ENCODE measurements around the gene PTPRZ1. TPM values are rescaled to one million over a fixed set of nuclear protein-coding genes. Genes with fewer than 3 reads are reported as not detected.

PTPRZ1 gene
- polyA plus RNA-seq, 3 donors, result not detected

- H3K36me3 ChIP-seq (replicated peaks in 1 of 2; ENCODE audit: control insufficient read depth in 1 of 2, insufficient read depth in 2 of 2, low read length in 2 of 2), result no peaks in the 10 kb centered on the region
- no peak for DNase-seq
- peaks cover 0 to 1% (median 0%) of the 10 kb centered on the region in 7 donors for H3K9me3 Mint-ChIP-seq
- no peak overlapping the region for H3K4me2 ChIP-seq (replicated peaks; ENCODE audit: extremely low read depth, low read length, poor library complexity, severe bottlenecking)
- H4K20me1 ChIP-seq (ENCODE audit: insufficient read depth, low read length), result no peaks in the 10 kb centered on the region
- intact Hi-C loops (cut with micrococcal nuclease), result no loop called here
- no peak overlapping the region for H3K4me3 ChIP-seq (replicated peaks in 1 of 3; ENCODE audit: low read depth in 2 of 3, low read length in 3 of 3)
- no peaks in the 10 kb centered on the region for H3K27me3 ChIP-seq (ENCODE audit: control insufficient read depth in 2 of 2, insufficient read depth in 2 of 2, low read length in 2 of 2)
- no peaks in the 10 kb centered on the region for H3K79me2 ChIP-seq (ENCODE audit: insufficient read depth, low read length)
- no peaks in the 10 kb centered on the region for H3K36me3 Mint-ChIP-seq
- H3K27ac Mint-ChIP-seq, result no peak overlapping the region
- no peak overlapping the region for H3K9ac ChIP-seq (ENCODE audit: insufficient read depth, low read length, poor library complexity, severe bottlenecking)
- H3K4me3 Mint-ChIP-seq, result no peak overlapping the region
- H3K27me3 Mint-ChIP-seq (ENCODE audit: low read depth in 3 of 3), result peaks cover 0 to 2% (median 0%) of the 10 kb centered on the region in 3 donors
- no peak for TF ChIP-seq CTCF (IDR thresholded peaks at IDR 0.05)
- WGBS (ENCODE audit: insufficient coverage), result 17% methylated on average over 1 of the region's 3 CpGs
- no peaks in the 10 kb centered on the region for H3K9me3 ChIP-seq (replicated peaks in 1 of 2; ENCODE audit: control insufficient read depth in 1 of 2, insufficient read depth in 1 of 2, low read length in 2 of 2)
- no peaks in the 10 kb centered on the region for H3K4me1 ChIP-seq (ENCODE audit: control insufficient read depth in 1 of 2, insufficient read depth in 2 of 2, low read length in 2 of 2)
- no peak overlapping the region for H3K27ac ChIP-seq (ENCODE audit: low read depth in 1 of 2, low read length in 2 of 2)
- H3K4me1 Mint-ChIP-seq, result no peaks in the 10 kb centered on the region
- no peak overlapping the region for H2AFZ ChIP-seq (ENCODE audit: insufficient read depth, low read depth, low read length, poor library complexity, severe bottlenecking)
Observed at GRCh38 chr7:121831351-121831750, 41.6 kb upstream of the PTPRZ1 start.

GRCh38 chr7:121831801-121832200 is 41.2 kb upstream of the PTPRZ1 start:
- intact Hi-C loops (cut with micrococcal nuclease), result no loop called here
- no peak overlapping the region for H3K27ac ChIP-seq (ENCODE audit: low read depth in 1 of 2, low read length in 2 of 2)
- no peak overlapping the region for H3K4me2 ChIP-seq (replicated peaks; ENCODE audit: extremely low read depth, low read length, poor library complexity, severe bottlenecking)

More at GRCh38 chr7:121831801-121832200, 41.2 kb upstream of the PTPRZ1 start:
- TF ChIP-seq CTCF (IDR thresholded peaks at IDR 0.05), result no peak
- peaks cover 0 to 1% (median 0%) of the 10 kb centered on the region in 7 donors for H3K9me3 Mint-ChIP-seq
- no peaks in the 10 kb centered on the region for H3K4me1 Mint-ChIP-seq
- H3K27me3 Mint-ChIP-seq (ENCODE audit: low read depth in 3 of 3), result peaks cover 0 to 2% (median 0%) of the 10 kb centered on the region in 3 donors
- H3K36me3 ChIP-seq (replicated peaks in 1 of 2; ENCODE audit: control insufficient read depth in 1 of 2, insufficient read depth in 2 of 2, low read length in 2 of 2), result no peaks in the 10 kb centered on the region
- no peaks in the 10 kb centered on the region for H3K4me1 ChIP-seq (ENCODE audit: control insufficient read depth in 1 of 2, insufficient read depth in 2 of 2, low read length in 2 of 2)
- H3K4me3 Mint-ChIP-seq, result no peak overlapping the region
- H3K79me2 ChIP-seq (ENCODE audit: insufficient read depth, low read length), result no peaks in the 10 kb centered on the region
- no peak for DNase-seq
- no peak overlapping the region for H3K4me3 ChIP-seq (replicated peaks in 1 of 3; ENCODE audit: low read depth in 2 of 3, low read length in 3 of 3)
- WGBS (ENCODE audit: insufficient coverage), result no CpG with 5 or more reads among the region's 5 CpGs
- H3K9me3 ChIP-seq (replicated peaks in 1 of 2; ENCODE audit: control insufficient read depth in 1 of 2, insufficient read depth in 1 of 2, low read length in 2 of 2), result no peaks in the 10 kb centered on the region
- H3K36me3 Mint-ChIP-seq, result no peaks in the 10 kb centered on the region
- H3K9ac ChIP-seq (ENCODE audit: insufficient read depth, low read length, poor library complexity, severe bottlenecking), result no peak overlapping the region
- no peaks in the 10 kb centered on the region for H3K27me3 ChIP-seq (ENCODE audit: control insufficient read depth in 2 of 2, insufficient read depth in 2 of 2, low read length in 2 of 2)
- H3K27ac Mint-ChIP-seq, result no peak overlapping the region
- no peaks in the 10 kb centered on the region for H4K20me1 ChIP-seq (ENCODE audit: insufficient read depth, low read length)
- no peak overlapping the region for H2AFZ ChIP-seq (ENCODE audit: insufficient read depth, low read depth, low read length, poor library complexity, severe bottlenecking)

All from CD14-positive monocyte (primary cell).